Ecto neural progenitor cell (in vitro differentiated cells): Measurements from ENCODE around the gene FTSJ1.
"Not testable (repeated sequence)": the region's sequence is repeated elsewhere in the genome, so short reads cannot be mapped to it uniquely, and the experiment has no call there.

Source experiments
- DNase-seq: peaks from one replicate; pipeline ENCODE4 v3.0.0-alpha.2; 2018; ENCODE audit warnings: low spot score

The FTSJ1 gene

GRCh38 chrX:48475774-48476577 lies at the start of gene FTSJ1:
FTSJ1 (plus strand) TSS chrX:48476199; CDS start chrX:48478048, 1,849 bp downstream.
- DNase-seq, result peak; percentile 76

GRCh38 chrX:48427027-48427716 lies 48.8 kb upstream of the FTSJ1 start:
- not testable (repeated sequence) for DNase-seq

- DNase-seq, result not testable (repeated sequence)
Observed at GRCh38 chrX:48429606-48430005, 46.4 kb upstream of the FTSJ1 start.

- not testable (repeated sequence) for DNase-seq
Observed at GRCh38 chrX:48430166-48430565, 45.8 kb upstream of the FTSJ1 start.

GRCh38 chrX:48433713-48434112 lies 42.3 kb upstream of the FTSJ1 start:
- not testable (repeated sequence) for DNase-seq

- DNase-seq, result not testable (repeated sequence)
Observed at GRCh38 chrX:48447201-48447600, 28.8 kb upstream of the FTSJ1 start.

- no peak for DNase-seq
Observed at GRCh38 chrX:48450076-48450475, 25.9 kb upstream of the FTSJ1 start.

GRCh38 chrX:48451708-48452107 lies 24.3 kb upstream of the FTSJ1 start:
- DNase-seq, result no peak

- DNase-seq, result no peak
Observed at GRCh38 chrX:48456628-48457331, 19.2 kb upstream of the FTSJ1 start.

GRCh38 chrX:48458711-48459110 lies 17.3 kb upstream of the FTSJ1 start:
- DNase-seq, result no peak

GRCh38 chrX:48459483-48459882 lies 16.5 kb upstream of the FTSJ1 start:
- DNase-seq, result peak; percentile 16

- no peak for DNase-seq
Observed at GRCh38 chrX:48460031-48460430, 16.0 kb upstream of the FTSJ1 start.

GRCh38 chrX:48460606-48461005 lies 15.4 kb upstream of the FTSJ1 start:
- DNase-seq, result peak; percentile 13

GRCh38 chrX:48461830-48462229 lies 14.2 kb upstream of the FTSJ1 start:
- DNase-seq, result peak; percentile 7

- no peak for DNase-seq
Observed at GRCh38 chrX:48465336-48465933, 10.6 kb upstream of the FTSJ1 start.

- no peak for DNase-seq
Observed at GRCh38 chrX:48466696-48467095, 9.3 kb upstream of the FTSJ1 start.

GRCh38 chrX:48467281-48467761 lies 8.7 kb upstream of the FTSJ1 start:
- DNase-seq, result no peak

- no peak for DNase-seq
Observed at GRCh38 chrX:48468247-48468671, 7.7 kb upstream of the FTSJ1 start.

- DNase-seq, result no peak
Observed at GRCh38 chrX:48468693-48469691, 7.0 kb upstream of the FTSJ1 start.

- no peak for DNase-seq
Observed at GRCh38 chrX:48470110-48470832, 5.7 kb upstream of the FTSJ1 start, which contains the start of gene SLC38A5. SLC38A5 (minus strand) TSS chrX:48470260; CDS start chrX:48467924, 2,336 bp downstream.
